SU-DHL-6 (cell line): ENCODE measurements around the gene SLC7A7.
A peak's percentile ranks its signal among the peaks of the same experiment; 100 is the strongest.
"Not testable (repeated sequence)": the region's sequence is repeated elsewhere in the genome, so short reads cannot be mapped to it uniquely, and the experiment has no call there.

Experiments
- H2AFZ ChIP-seq: fragments of 200-600 bp; sonication (generic); 2 replicates; pipeline ENCODE4 v1.6.1; 2014; ENCODE audit warnings: low read depth, mild to moderate bottlenecking, moderate library complexity, mixed read lengths, antibody characterized with exemption, low read length; ENCODE audit not compliant: severe bottlenecking
- H3F3A ChIP-seq: fragments of 200-600 bp; shearing (Covaris generic); 2 replicates; pipeline ENCODE4 v1.6.0; 2016; ENCODE audit warnings: antibody characterized with exemption, mild to moderate bottlenecking; ENCODE audit not compliant: insufficient read depth
- H3K27ac ChIP-seq: fragments of 200-600 bp; sonication (generic); 2 replicates; pipeline ENCODE4 v1.5.1; 2016; ENCODE audit warnings: low read depth, mild to moderate bottlenecking, low read length, moderate library complexity, mixed read lengths
- H3K27me3 ChIP-seq: fragments of 200-600 bp; sonication (generic), shearing (Covaris generic); 2 replicates; pipeline ENCODE4 v1.6.0; 2014; ENCODE audit warnings: mild to moderate bottlenecking, low read length
- H3K36me3 ChIP-seq: fragments of 200-600 bp; sonication (generic); 2 replicates; pipeline ENCODE4 v1.6.1; 2014; ENCODE audit warnings: mild to moderate bottlenecking, low read length, mixed read lengths
- H3K4me2 ChIP-seq: fragments of 300-600, 200-600 bp; shearing (Covaris generic), sonication (generic); 2 replicates; pipeline ENCODE4 v1.6.0; 2014; ENCODE audit warnings: low read length, low read depth, mild to moderate bottlenecking; ENCODE audit not compliant: poor library complexity, severe bottlenecking
- H3K4me3 ChIP-seq: fragments of 200-600 bp; sonication (generic); 2 replicates; pipeline ENCODE4 v1.5.1; 2014; ENCODE audit warnings: antibody characterized with exemption, low read length, mild to moderate bottlenecking, mixed read lengths; ENCODE audit not compliant: insufficient read depth, poor library complexity, severe bottlenecking
- H3K79me2 ChIP-seq: fragments of 200-600 bp; sonication (generic); 2 replicates; pipeline ENCODE4 v1.6.1; 2014; ENCODE audit warnings: mild to moderate bottlenecking, low read length, moderate library complexity; ENCODE audit not compliant: insufficient read depth
- H3K9ac ChIP-seq: fragments of 200-600 bp; sonication (generic); 2 replicates; pipeline ENCODE4 v1.7.0; 2014; ENCODE audit warnings: mild to moderate bottlenecking, low read length
- H3K9me2 ChIP-seq: fragments of 200-600 bp; sonication (generic); replicated peaks from 2 replicates; pipeline ENCODE4 v1.6.1; 2014; ENCODE audit warnings: low read length; ENCODE audit not compliant: insufficient read depth
- H3K9me3 ChIP-seq: fragments of 200-600 bp; sonication (generic); 2 replicates; pipeline ENCODE4 v1.6.1; 2014; ENCODE audit warnings: low read length, mixed read lengths; ENCODE audit not compliant: insufficient read depth
- H4K20me1 ChIP-seq: fragments of 200-600 bp; sonication (generic); 2 replicates; pipeline ENCODE4 v1.6.1; 2014; ENCODE audit warnings: low read depth, mild to moderate bottlenecking, antibody characterized with exemption, low read length, moderate library complexity, mixed read lengths
- EZH2phosphoT487 ChIP-seq: fragments of 200-600 bp; sonication (generic), shearing (Covaris generic); conservative IDR thresholded peaks from 2 replicates; pipeline ENCODE4 v1.6.1; 2018; ENCODE audit warnings: mild to moderate bottlenecking, antibody characterized with exemption, low read length, moderate library complexity, mixed read lengths
- TF ChIP-seq, protein P1 (sequence below): fragments of 200-600 bp; sonication (generic); IDR thresholded peaks from one replicate; pipeline ENCODE4 v1.5.1; 2017; ENCODE audit warnings: antibody characterized with exemption, mild to moderate bottlenecking, low read length, moderate library complexity; ENCODE audit not compliant: insufficient read depth, poor library complexity, severe bottlenecking

Gene SLC7A7

DNA sequence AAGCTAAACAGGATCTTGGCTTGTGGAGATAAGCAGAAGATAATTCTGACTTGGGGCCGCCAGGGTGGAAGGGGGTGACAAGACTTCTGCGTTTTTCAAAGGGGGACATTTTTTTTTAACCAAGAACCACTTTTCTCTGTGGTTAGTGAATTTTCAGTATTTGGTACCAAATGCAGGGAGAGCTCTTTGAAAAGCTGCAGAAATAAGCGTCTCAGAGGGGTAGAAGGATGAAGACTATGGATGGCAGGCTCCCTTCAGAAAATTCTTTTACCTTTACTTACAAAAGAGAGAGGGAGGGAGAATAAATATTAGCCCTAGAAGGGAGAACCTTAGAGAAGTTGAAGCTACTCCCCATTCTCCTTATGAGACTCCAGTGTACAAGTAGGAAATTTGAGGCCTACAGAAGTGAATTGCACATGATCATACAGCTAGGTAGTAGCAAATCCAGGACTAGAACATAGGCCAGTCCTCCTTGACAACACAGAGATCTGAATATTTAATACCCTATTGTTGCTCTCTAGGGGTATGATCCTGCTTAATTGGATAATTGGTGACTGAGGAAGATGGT is 15.3 kb upstream of the SLC7A7 start:
- H3K27me3 ChIP-seq: no peaks in the 10 kb centered on the region
- peaks cover 7% of the 10 kb centered on the region; the same call in 1 of the 2 replicates for H3K36me3 ChIP-seq
- peak overlapping the region; percentile 88 for H3K4me3 ChIP-seq
- H3K4me2 ChIP-seq: peak overlapping the region; percentile 97
- peak overlapping the region; percentile 78 for H2AFZ ChIP-seq
- H3K27ac ChIP-seq: peak overlapping the region; percentile 72
- no peaks in the 10 kb centered on the region for H3K9me2 ChIP-seq
- peak overlapping the region; percentile 96 for H3K9ac ChIP-seq
- peaks cover 20% of the 10 kb centered on the region for H3K79me2 ChIP-seq
- H4K20me1 ChIP-seq: no peaks in the 10 kb centered on the region
- no peaks in the 10 kb centered on the region for H3K9me3 ChIP-seq
- peaks cover 8% of the 10 kb centered on the region; the same call in 1 of the 2 replicates for H3F3A ChIP-seq
- TF ChIP-seq, protein P1, sequence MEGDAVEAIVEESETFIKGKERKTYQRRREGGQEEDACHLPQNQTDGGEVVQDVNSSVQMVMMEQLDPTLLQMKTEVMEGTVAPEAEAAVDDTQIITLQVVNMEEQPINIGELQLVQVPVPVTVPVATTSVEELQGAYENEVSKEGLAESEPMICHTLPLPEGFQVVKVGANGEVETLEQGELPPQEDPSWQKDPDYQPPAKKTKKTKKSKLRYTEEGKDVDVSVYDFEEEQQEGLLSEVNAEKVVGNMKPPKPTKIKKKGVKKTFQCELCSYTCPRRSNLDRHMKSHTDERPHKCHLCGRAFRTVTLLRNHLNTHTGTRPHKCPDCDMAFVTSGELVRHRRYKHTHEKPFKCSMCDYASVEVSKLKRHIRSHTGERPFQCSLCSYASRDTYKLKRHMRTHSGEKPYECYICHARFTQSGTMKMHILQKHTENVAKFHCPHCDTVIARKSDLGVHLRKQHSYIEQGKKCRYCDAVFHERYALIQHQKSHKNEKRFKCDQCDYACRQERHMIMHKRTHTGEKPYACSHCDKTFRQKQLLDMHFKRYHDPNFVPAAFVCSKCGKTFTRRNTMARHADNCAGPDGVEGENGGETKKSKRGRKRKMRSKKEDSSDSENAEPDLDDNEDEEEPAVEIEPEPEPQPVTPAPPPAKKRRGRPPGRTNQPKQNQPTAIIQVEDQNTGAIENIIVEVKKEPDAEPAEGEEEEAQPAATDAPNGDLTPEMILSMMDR: no peak
- no peak for TF ChIP-seq EZH2phosphoT487

GRCh38 chr14:22829661-22830442 is 14.6 kb upstream of the SLC7A7 start, which contains the start of gene MRPL52:
TSS of gene MRPL52 (plus strand) at chr14:22829887. CDS start at chr14:22829913, 26 bp downstream.
- H3K4me2 ChIP-seq: peak within 1 kb of the TSS; percentile 97
- peak within 1 kb of the TSS; percentile 88 for H3K4me3 ChIP-seq
- peaks cover 20% of the 10 kb centered on the region for H3K79me2 ChIP-seq
- no peaks in the 10 kb centered on the region for H3K9me3 ChIP-seq
- no peaks in the 10 kb centered on the region for H4K20me1 ChIP-seq
- H3F3A ChIP-seq: peaks cover 8% of the 10 kb centered on the region; the same call in 1 of the 2 replicates
- H3K9ac ChIP-seq: peak within 1 kb of the TSS; percentile 96
- H3K36me3 ChIP-seq: peaks cover 7% of the 10 kb centered on the region; the same call in 1 of the 2 replicates
- no peaks in the 10 kb centered on the region for H3K9me2 ChIP-seq
- peak within 1 kb of the TSS; percentile 72 for H3K27ac ChIP-seq
- H2AFZ ChIP-seq: peak within 1 kb of the TSS; percentile 78
- H3K27me3 ChIP-seq: no peaks in the 10 kb centered on the region
- TF ChIP-seq, protein P1: no peak
- no peak for TF ChIP-seq EZH2phosphoT487

DNA sequence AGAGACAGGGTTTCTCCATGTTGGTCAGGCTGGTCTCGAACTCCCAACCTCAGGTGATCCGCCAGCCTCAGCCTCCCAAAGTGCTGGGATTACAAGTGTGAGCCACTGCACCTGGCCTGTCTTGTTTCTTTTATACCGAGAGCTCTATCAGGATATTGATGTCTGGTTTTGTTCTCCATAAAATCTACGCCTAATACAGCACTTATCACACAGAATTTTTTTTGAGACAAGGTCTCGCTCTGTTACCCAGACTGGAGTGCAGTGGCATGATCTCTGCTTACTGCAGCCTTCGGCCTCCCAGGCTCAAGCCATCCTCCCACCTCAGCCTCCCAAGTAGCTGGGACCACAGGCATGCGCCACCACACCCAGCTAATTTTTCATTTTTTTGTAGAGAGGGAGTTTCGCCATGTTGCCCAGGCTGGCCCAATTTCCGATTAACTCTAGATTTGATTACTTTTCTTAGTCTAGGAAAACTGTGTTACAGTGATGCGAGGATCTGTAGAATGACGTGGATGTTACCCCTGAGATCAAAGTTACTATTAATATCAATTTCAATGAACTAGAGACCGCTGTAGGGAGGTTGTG is 13.9 kb upstream of the SLC7A7 start:
- Histone ChIP-seq H3K79me2 (peaks cover 20% of the 10 kb centered on the region), H3K4me3 (peak overlapping the region; percentile 88), H3K4me2 (peak overlapping the region; percentile 97), H2AFZ (peak overlapping the region; percentile 78), H3K9ac (peak overlapping the region; percentile 96), H3K27ac (peak overlapping the region; percentile 72)
- not testable (repeated sequence) for H4K20me1 ChIP-seq, H3F3A ChIP-seq, H3K9me2 ChIP-seq, H3K9me3 ChIP-seq, H3K36me3 ChIP-seq, H3K27me3 ChIP-seq
